HFF-Myc (cell line): ENCODE measurements around the gene RRAGB.
"Not testable (repeated sequence)": the region's sequence is repeated elsewhere in the genome, so short reads cannot be mapped to it uniquely, and the experiment has no call there.

Experiments
- DNase-seq: peaks from one replicate; pipeline ENCODE4 v3.0.0-alpha.2; 2011; ENCODE audit warnings: low read depth; ENCODE audit errors: extremely low read depth
- H3K4me3 ChIP-seq: replicated peaks from 2 replicates; pipeline ENCODE4 v1.5.1; 2011; ENCODE audit warnings: low read depth, mild to moderate bottlenecking, control low read depth, low read length
- TF ChIP-seq, protein P1 (sequence below): IDR thresholded peaks from 2 replicates; pipeline ENCODE4 v1.5.1; 2012; ENCODE audit warnings: mild to moderate bottlenecking, low read depth, low read length, control low read depth; ENCODE audit errors: missing control alignments

Gene RRAGB

DNA sequence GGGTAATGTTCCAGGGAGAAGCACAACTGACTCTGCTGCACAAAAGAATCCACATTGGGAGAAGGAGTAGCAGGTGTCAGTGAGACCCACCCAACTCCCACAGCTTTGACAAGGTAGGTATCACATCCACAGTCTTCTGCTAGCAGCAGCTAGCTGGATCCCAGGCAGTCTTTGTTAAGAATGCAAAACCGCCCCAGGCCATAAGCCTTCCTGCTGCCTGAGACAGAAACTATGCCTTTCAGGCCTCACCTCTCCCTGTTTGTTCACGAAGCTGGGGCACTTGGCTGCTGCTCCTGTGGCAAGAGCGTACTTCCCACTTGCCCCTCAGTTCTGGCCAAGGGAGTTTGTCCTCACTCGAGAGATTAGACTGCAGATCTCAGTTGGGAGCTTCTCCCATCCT, 21.4 kb downstream of the RRAGB start:
- no peak for DNase-seq
- no peak overlapping the region for H3K4me3 ChIP-seq
- TF ChIP-seq, protein P1, sequence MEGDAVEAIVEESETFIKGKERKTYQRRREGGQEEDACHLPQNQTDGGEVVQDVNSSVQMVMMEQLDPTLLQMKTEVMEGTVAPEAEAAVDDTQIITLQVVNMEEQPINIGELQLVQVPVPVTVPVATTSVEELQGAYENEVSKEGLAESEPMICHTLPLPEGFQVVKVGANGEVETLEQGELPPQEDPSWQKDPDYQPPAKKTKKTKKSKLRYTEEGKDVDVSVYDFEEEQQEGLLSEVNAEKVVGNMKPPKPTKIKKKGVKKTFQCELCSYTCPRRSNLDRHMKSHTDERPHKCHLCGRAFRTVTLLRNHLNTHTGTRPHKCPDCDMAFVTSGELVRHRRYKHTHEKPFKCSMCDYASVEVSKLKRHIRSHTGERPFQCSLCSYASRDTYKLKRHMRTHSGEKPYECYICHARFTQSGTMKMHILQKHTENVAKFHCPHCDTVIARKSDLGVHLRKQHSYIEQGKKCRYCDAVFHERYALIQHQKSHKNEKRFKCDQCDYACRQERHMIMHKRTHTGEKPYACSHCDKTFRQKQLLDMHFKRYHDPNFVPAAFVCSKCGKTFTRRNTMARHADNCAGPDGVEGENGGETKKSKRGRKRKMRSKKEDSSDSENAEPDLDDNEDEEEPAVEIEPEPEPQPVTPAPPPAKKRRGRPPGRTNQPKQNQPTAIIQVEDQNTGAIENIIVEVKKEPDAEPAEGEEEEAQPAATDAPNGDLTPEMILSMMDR, result no peak

DNA sequence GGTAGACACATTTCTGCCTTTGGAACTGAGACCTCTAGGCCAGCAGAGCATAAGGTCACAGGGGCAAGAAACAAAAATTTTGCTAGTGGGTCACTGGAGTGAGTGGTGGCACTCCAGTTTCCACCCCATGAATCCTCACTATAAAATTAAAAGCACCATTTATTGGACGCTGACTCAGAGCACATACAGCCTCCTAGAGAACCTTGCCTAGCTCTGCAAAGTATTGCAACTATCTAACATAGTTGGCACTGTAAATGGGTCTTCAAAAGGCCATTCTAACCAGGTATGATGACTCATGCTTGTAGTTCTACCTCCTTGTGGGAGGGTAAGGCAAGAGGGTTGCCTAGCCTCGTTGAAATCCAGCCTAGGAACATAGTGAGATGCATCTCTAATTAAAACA, 25.1 kb downstream of the RRAGB start:
- TF ChIP-seq, protein P1, result no peak
- H3K4me3 ChIP-seq, result no peak overlapping the region
- no peak for DNase-seq

DNA sequence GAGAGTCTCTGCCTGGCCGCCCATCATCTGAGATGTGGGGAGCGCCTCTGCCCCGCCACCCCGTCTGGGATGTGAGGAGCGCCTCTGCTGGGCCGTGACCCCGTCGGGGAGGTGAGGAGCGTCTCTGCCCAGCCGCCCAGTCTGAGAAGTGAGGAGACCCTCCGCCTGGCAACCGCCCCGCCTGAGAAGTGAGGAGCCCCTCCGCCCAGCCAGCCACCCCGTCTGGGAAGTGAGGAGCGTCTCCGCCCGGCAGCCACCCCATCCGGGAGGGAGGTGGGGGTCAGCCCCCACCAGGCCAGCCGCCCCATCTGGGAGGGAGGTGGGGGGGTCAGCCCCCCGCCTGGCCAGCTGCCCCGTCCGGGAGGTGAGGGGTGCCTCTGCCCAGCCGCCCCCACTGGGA, 30.9 kb downstream of the RRAGB start:
- H3K4me3 ChIP-seq, DNase-seq: not testable (repeated sequence)

DNA sequence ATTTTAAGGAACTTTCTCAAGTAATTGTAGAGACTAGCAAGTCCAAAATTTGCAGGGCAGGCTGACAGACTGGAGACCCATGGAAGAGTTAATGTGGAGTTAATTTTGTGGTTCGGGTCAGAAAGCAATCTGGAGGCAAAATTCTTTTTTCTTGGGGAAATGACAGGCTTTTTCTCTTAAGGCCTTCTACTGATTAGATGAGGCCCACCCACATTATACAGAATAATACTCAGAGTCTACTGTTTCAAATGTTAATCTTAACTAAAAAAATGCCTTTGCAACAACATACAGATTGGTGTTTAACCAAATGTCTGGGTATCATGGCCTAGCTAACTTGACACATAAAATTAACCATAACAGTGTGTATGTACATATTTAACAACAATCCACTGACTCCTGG, 32.7 kb downstream of the RRAGB start:
- no peak for DNase-seq
- TF ChIP-seq, protein P1, result no peak
- H3K4me3 ChIP-seq, result no peak overlapping the region

DNA sequence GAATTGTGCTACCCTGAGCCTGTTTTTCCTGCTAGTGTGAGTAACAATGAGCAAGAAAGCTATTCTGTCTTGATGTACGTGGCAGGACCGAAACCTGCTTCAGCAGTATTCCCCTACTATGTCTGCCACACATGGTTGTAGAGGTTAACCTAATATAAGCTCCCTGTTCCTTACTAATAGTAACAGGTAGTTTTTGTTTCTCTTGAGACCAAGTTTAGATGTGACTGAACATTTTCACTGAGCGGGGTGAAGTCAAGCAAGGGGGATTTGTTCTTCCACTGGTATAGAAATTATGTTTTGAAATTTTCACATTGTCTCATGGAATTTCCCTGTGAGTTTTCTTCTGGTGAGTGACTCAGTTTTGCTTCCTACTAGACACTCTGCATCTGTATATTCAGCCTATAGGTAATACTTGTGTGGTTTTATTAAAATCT, 37.3 kb downstream of the RRAGB start:
- TF ChIP-seq, protein P1, result no peak
- DNase-seq, result no peak
- H3K4me3 ChIP-seq, result no peak overlapping the region

DNA sequence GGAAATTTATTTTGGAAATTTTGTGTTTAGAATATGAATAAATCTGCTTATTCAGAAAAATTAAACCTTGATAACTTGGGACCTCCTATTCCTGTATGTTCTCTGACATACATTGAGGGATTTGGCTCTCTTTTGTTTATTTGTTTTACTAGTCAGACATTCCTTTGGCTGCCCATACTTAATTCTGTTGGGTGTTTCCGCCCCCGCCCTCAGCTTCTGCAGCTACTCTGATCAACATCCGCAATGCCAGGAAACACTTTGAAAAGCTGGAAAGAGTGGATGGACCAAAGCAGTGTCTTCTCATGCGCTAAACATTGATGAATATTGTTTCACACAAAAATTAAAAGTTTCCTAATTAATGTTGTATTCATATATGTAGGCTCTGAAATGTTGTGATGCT, 40.5 kb downstream of the RRAGB start:
- TF ChIP-seq, protein P1, result no peak
- DNase-seq, result no peak
- H3K4me3 ChIP-seq, result no peak overlapping the region

DNA sequence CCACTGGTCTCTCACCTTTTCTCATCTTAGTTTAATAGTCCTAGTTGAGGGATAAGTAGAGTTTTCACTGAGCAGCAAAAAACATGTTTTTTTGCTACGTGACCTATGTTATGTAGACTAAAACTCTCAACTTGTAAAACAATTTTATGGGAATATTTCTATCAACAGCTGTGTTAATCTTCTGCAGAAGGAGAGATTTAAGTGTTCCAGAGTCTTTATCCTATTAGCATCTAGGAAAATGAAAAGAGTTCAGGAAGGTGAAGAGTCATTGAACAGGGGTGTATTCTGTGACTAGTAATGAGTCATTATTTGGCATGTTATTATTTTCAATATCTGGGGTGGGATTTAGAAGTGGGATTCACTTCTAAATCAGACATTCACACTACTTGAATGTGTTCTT, 41.9 kb downstream of the RRAGB start:
- no peak overlapping the region for H3K4me3 ChIP-seq
- TF ChIP-seq, protein P1, result no peak
- DNase-seq, result no peak

DNA sequence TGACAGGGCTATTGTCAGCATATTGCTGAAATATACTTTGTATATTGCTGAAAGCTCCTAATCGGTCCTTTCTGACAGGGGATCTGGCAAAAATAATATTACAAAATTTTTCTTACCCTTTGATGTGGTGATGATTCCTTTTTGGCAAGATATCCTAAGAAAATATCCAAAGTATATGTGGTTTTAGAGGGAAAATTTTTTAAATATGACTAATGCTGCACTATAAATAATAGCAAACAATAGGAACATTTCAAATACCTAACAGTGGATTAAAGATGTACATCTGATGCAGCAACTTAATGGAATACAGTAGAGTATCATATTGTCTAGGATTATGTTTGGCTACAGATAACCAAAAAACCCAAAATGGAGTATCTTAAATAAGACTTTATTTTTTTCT, 49.6 kb downstream of the RRAGB start:
- no peak overlapping the region for H3K4me3 ChIP-seq
- TF ChIP-seq, protein P1, result no peak
- no peak for DNase-seq

DNA sequence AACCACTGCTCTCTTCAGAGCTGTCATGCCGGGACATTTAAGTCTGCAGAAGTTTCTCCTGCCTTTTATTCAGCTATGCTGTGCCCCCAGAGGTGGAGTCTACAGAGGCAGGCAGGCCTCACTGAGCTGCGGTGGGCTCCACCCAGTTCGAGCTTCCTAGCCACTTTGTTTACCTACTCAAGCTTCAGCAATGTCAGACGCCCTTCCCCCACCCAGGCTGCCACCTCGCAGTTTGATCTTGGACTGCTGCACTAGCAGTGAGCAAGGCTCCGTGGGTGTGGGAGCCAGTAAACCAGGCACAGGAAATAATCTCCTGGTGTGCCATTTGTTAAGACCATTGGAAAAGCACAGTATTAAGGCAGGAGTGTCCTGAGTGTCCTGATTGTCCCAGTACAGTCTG, 56.9 kb downstream of the RRAGB start:
- DNase-seq, H3K4me3 ChIP-seq: not testable (repeated sequence)
